Fibroblast of lung (primary cell): ENCODE results near the gene CAMK2N2.

ENCODE experiments used
- CTCF ChIP-seq, 2 donors: IDR thresholded peaks in 1 of 2; conservative IDR thresholded peaks in 1 of 2; 1 replicate in 1 of 2; 2 replicates in 1 of 2; pipeline ENCODE4 v1.5.1; 2011 to 2012; ENCODE audit warnings: low read length in 2 of 2, control low read depth in 1 of 2, inconsistent platforms in 1 of 2, low read depth in 1 of 2, mild to moderate bottlenecking in 1 of 2
- EZH2 ChIP-seq: IDR thresholded peaks from 2 replicates; pipeline ENCODE4 v1.5.1; 2012; ENCODE audit warnings: low read length, control low read depth, mild to moderate bottlenecking; ENCODE audit errors: missing control alignments

DNA sequence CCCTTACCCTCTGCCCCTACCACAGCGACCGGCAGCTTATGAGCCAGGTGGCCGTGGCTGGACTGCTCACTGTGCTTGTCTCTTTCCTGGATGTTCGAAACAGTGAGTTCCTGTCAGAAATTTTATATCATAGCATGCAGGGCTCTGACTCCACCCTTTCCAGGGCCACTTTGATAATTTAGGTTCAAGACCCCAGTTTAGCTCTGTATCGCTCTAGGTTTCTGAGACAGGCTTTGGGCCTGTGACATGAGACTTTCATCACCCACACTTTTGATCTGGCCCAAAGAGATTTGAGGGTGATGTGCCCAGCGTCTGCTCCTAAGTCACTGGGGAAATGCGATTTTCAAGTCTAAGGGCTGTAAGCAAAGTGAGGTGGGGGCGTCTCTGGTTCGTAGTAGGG, 46.6 kb upstream of the CAMK2N2 start:
- TF ChIP-seq CTCF (conservative IDR thresholded peaks at IDR 0.05 in 1 of 2, IDR thresholded peaks at IDR 0.05 in 1 of 2; ENCODE audit: low read depth in 1 of 2, low read length in 2 of 2) (no peak), EZH2 (no peak)
